ENCODE data around the gene LSM12. TPM values are rescaled to one million over a fixed set of nuclear protein-coding genes. Genes with fewer than 3 reads are reported as not detected.

LSM12 gene
- total and polyA plus RNA-seq, 2 donors (not counting 3 experiments of a cell fraction or from before 2014, with no cell fraction given), result 36.5 to 68.9 TPM

DNA sequence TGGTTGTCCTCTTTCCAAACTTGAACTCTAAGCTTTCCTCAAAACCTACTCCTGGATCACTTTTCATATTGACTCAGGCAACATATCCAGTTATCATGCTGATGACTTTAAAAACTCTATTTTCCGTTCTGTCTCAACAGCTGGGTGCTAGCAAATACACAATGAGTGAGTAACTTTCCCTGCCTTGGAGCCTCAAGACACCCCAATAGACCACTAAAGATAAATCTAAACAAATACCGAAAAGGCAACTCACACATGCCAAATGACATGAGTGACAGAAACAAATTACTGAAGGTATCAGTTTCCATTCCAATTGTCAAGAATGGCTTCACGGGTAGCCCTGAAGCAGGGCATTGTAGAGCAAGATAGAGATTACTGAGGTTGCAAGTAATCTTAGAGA is 36.0 kb downstream of the LSM12 start:
- POLR2A ChIA-PET, result no interaction called here
- H3K4me2 ChIP-seq (ENCODE audit: insufficient read depth, low read length), result no peak overlapping the region
- intact Hi-C loops (cut with micrococcal nuclease), result no loop called here
- H3K9me3 ChIP-seq (replicated peaks; ENCODE audit: control insufficient read depth, insufficient read depth, low read length), result no peaks in the 10 kb centered on the region
- dilution Hi-C loops (cut with MboI; ENCODE audit: extremely low pct_ligation_motif_present, low sequenced_read_pairs), result no loop called here
- DNase-seq (ENCODE audit: low read depth, low spot score) (no peak), FAIRE-seq (no peak)
- H3K4me3 ChIP-seq (replicated peaks in 1 of 3; ENCODE audit: insufficient read depth in 1 of 3, low read depth in 1 of 3, low read length in 3 of 3), result no peak overlapping the region
- TF ChIP-seq FOS (IDR thresholded peaks at IDR 0.05; ENCODE audit: borderline replicate concordance, insufficient read depth, low read length) (no peak), JUN (IDR thresholded peaks at IDR 0.05; ENCODE audit: borderline replicate concordance, insufficient read depth, insufficient read length, low read depth) (no peak), EZH2 (IDR thresholded peaks at IDR 0.05; ENCODE audit: borderline replicate concordance, low read depth, low read length, severe bottlenecking) (no peak), GATA2 (IDR thresholded peaks at IDR 0.05; ENCODE audit: insufficient read depth, insufficient read length, low read depth, low read length) (no peak), MYC (IDR thresholded peaks at IDR 0.05; ENCODE audit: low read depth, low read length) (no peak), POLR2AphosphoS5 (IDR thresholded peaks at IDR 0.05; ENCODE audit: insufficient read depth, low read depth, low read length) (no peak), POLR2A (IDR thresholded peaks at IDR 0.05; ENCODE audit: low read depth, low read length) (no peak)
- TF ChIP-seq, protein P1, sequence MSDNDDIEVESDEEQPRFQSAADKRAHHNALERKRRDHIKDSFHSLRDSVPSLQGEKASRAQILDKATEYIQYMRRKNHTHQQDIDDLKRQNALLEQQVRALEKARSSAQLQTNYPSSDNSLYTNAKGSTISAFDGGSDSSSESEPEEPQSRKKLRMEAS (IDR thresholded peaks at IDR 0.05; ENCODE audit: insufficient read depth, insufficient read length), result no peak
- TF ChIP-seq, protein P2, sequence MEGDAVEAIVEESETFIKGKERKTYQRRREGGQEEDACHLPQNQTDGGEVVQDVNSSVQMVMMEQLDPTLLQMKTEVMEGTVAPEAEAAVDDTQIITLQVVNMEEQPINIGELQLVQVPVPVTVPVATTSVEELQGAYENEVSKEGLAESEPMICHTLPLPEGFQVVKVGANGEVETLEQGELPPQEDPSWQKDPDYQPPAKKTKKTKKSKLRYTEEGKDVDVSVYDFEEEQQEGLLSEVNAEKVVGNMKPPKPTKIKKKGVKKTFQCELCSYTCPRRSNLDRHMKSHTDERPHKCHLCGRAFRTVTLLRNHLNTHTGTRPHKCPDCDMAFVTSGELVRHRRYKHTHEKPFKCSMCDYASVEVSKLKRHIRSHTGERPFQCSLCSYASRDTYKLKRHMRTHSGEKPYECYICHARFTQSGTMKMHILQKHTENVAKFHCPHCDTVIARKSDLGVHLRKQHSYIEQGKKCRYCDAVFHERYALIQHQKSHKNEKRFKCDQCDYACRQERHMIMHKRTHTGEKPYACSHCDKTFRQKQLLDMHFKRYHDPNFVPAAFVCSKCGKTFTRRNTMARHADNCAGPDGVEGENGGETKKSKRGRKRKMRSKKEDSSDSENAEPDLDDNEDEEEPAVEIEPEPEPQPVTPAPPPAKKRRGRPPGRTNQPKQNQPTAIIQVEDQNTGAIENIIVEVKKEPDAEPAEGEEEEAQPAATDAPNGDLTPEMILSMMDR (IDR thresholded peaks at IDR 0.05; ENCODE audit: extremely low read depth in 1 of 2, insufficient read depth in 1 of 2, low read depth in 1 of 2, low read length in 2 of 2), result no peak
- H2AFZ ChIP-seq (ENCODE audit: low read depth, low read length), result no peak overlapping the region
- no peak overlapping the region for H3K9ac ChIP-seq (replicated peaks; ENCODE audit: extremely low read depth, insufficient read depth, low read length)
- no peaks in the 10 kb centered on the region for H3K79me2 ChIP-seq (ENCODE audit: control insufficient read depth, insufficient read depth, low read length)
- no peaks in the 10 kb centered on the region for H3K9me1 ChIP-seq (replicated peaks; ENCODE audit: control insufficient read depth, extremely low read depth, insufficient read depth, low read length)
- peaks cover 7 to 13% of the 10 kb centered on the region in 2 experiments for H3K36me3 ChIP-seq (ENCODE audit: control insufficient read depth in 2 of 2, extremely low read depth in 1 of 2, insufficient read depth in 2 of 2, low read length in 2 of 2)
- CTCF ChIA-PET, result interaction anchor here (1.0 to 7.6 kb wide), 2 partner anchors 12 to 86 kb away, joined by 6 to 38 read pairs; no protein-coding TSS in a partner anchor
- no peak overlapping the region for H3K27ac ChIP-seq (ENCODE audit: insufficient read depth, low read depth, low read length)
- no peaks in the 10 kb centered on the region for H4K20me1 ChIP-seq (replicated peaks; ENCODE audit: control insufficient read depth, extremely low read depth, insufficient read depth, low read length)
- no TSS peak for BruUV-seq (replicated peaks)
- no peaks in the 10 kb centered on the region for H3K27me3 ChIP-seq (ENCODE audit: control insufficient read depth in 2 of 2, insufficient read depth in 2 of 2, low read length in 2 of 2)
- peaks cover 9% of the 10 kb centered on the region for H3K4me1 ChIP-seq (ENCODE audit: control insufficient read depth, extremely low read depth, insufficient read depth, low read length)
